ENCODE measurements around the gene SH3BP4. TPM values are rescaled to one million over a fixed set of nuclear protein-coding genes. Genes with fewer than 3 reads are reported as not detected.

SH3BP4 gene
- total RNA-seq, 1 donor from 2014 or later = 36.7 TPM

DNA sequence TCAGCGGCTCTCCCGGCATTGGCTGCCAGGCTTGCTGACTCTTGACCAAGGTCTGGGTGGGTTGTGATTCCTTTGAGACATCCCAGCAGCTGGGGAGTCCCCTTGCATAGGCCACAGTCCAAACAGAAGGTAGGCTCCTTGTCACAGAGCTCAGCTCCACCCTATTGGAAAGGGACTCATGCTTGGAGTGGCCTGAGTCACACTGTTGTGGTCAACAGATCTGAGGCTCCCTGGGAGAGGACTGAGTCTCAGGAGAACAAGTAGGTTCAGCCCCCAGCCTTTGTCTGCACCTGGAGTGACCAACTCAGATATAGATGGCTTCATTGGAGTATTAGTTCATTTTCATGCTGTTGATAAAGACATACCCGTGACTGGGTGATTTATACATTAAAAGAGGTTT is 32.1 kb upstream of the SH3BP4 start:
- TF ChIP-seq, protein P1, sequence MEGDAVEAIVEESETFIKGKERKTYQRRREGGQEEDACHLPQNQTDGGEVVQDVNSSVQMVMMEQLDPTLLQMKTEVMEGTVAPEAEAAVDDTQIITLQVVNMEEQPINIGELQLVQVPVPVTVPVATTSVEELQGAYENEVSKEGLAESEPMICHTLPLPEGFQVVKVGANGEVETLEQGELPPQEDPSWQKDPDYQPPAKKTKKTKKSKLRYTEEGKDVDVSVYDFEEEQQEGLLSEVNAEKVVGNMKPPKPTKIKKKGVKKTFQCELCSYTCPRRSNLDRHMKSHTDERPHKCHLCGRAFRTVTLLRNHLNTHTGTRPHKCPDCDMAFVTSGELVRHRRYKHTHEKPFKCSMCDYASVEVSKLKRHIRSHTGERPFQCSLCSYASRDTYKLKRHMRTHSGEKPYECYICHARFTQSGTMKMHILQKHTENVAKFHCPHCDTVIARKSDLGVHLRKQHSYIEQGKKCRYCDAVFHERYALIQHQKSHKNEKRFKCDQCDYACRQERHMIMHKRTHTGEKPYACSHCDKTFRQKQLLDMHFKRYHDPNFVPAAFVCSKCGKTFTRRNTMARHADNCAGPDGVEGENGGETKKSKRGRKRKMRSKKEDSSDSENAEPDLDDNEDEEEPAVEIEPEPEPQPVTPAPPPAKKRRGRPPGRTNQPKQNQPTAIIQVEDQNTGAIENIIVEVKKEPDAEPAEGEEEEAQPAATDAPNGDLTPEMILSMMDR (IDR thresholded peaks at IDR 0.05) = no peak
- Histone ChIP-seq H3K27ac (no peak overlapping the region), H3K9me3 (peaks cover 0 to under 1% of the 10 kb centered on the region in 2 donors), H3K36me3 (no peaks in the 10 kb centered on the region), H3K4me3 (no peak overlapping the region), H3K27me3 (no peaks in the 10 kb centered on the region), H3K4me1 (no peaks in the 10 kb centered on the region)
- DNase-seq (ENCODE audit: low spot score in 2 of 2) = no peak
- intact Hi-C loops (cut with DNase I) = no loop called here

DNA sequence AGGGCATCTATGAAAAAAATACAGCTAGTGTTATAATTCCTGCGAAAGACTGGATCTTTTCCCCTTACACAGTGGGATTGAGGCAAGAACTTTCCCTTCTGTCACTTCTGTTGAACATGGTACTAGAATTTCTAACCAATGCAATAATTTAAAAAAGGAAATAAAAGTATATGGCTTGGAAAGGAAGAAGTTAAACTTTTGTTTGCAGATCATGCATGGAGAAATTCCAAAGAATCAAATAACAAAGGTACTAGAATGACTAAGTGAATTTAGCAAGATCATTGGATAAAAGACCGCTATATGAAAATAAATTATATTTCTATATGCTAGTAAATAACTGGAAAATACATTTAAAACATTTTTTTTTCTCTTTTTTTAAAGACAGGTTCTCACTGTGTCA is 31.0 kb upstream of the SH3BP4 start:
- intact Hi-C loops (cut with DNase I) = no loop called here
- DNase-seq (ENCODE audit: low spot score in 2 of 2) = no peak
- H3K27ac ChIP-seq = no peak overlapping the region
- TF ChIP-seq, protein P1 (IDR thresholded peaks at IDR 0.05) = no peak
- no peaks in the 10 kb centered on the region for H3K27me3 ChIP-seq
- no peaks in the 10 kb centered on the region for H3K36me3 ChIP-seq
- H3K4me1 ChIP-seq = no peaks in the 10 kb centered on the region
- H3K4me3 ChIP-seq = no peak overlapping the region
- H3K9me3 ChIP-seq = peaks cover 0 to 5% of the 10 kb centered on the region in 2 donors

DNA sequence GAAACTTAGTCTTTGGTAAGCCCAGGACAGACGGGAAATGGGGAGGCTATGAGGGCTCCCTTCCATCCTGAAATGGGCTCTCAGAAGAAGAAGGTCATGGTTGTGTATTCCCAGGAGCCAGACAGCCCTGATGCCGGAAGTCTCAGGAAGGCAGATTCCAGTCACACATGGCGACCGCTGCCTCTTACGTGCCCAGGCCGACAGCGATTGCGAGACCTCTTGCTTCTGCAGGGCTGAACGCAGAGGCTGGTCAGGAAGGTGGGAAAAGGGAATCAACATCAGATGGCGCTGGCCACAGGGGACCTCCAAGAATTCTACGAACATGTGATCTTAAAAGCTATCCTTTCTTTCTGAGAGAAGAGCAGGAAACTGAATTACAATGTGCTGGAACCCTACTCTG is 22.8 kb upstream of the SH3BP4 start:
- Histone ChIP-seq H3K36me3 (no peaks in the 10 kb centered on the region), H3K4me3 (no peak overlapping the region), H3K27me3 (no peaks in the 10 kb centered on the region), H3K4me1 (no peaks in the 10 kb centered on the region), H3K9me3 (peaks cover 0 to 5% of the 10 kb centered on the region in 2 donors), H3K27ac (no peak overlapping the region)
- intact Hi-C loops (cut with DNase I) = no loop called here
- TF ChIP-seq, protein P1 (IDR thresholded peaks at IDR 0.05) = no peak
- DNase-seq (ENCODE audit: low spot score in 2 of 2) = no peak

DNA sequence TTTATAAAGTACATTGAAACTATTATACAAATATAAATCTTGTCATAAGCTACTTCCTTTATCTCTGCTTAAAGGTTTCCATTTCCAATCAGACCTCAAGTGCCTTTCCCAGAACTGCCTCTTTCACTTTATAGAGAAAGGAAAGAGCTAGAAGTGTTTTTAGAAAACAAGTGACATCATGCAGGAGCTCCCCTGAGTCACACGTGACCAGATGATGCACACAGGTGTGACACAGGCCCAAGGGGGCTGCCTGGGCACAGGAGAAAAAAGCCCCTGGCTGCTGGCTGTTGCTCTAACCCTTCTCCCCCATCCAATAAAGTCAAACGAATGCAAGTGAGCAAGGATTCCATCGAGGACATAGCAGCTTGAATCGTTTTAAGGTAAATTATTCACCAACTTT is 21.4 kb upstream of the SH3BP4 start:
- no peak overlapping the region for H3K4me3 ChIP-seq
- H3K27ac ChIP-seq = no peak overlapping the region
- H3K4me1 ChIP-seq = no peaks in the 10 kb centered on the region
- H3K9me3 ChIP-seq = no peaks in the 10 kb centered on the region
- H3K36me3 ChIP-seq = no peaks in the 10 kb centered on the region
- H3K27me3 ChIP-seq = no peaks in the 10 kb centered on the region
- DNase-seq (ENCODE audit: low spot score in 2 of 2) = no peak
- TF ChIP-seq, protein P1 (IDR thresholded peaks at IDR 0.05) = no peak
- intact Hi-C loops (cut with DNase I) = no loop called here

DNA sequence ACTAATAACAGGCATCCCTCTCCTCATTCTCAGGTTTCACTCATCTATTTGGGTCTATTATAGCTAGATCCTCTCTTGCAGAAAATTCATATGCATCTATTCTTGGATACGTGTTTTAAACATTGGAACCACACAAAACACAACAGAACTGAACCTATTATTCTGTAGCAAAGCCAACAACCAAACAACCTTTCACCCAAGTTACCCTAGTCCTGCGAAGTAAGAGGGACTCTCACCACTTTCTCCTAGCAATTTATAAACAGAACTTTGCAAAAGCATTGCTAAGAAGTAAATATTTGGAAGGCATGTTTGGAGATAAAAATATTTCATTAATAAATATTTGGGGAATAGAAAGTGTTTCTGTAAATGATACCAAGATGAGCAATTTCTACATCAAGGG is 20.4 kb upstream of the SH3BP4 start:
- H3K27me3 ChIP-seq = no peaks in the 10 kb centered on the region
- DNase-seq (ENCODE audit: low spot score in 2 of 2) = no peak
- no peaks in the 10 kb centered on the region for H3K9me3 ChIP-seq
- no peak overlapping the region for H3K27ac ChIP-seq
- intact Hi-C loops (cut with DNase I) = no loop called here
- H3K36me3 ChIP-seq = no peaks in the 10 kb centered on the region
- TF ChIP-seq, protein P1 (IDR thresholded peaks at IDR 0.05) = no peak
- H3K4me3 ChIP-seq = no peak overlapping the region
- H3K4me1 ChIP-seq = no peaks in the 10 kb centered on the region

DNA sequence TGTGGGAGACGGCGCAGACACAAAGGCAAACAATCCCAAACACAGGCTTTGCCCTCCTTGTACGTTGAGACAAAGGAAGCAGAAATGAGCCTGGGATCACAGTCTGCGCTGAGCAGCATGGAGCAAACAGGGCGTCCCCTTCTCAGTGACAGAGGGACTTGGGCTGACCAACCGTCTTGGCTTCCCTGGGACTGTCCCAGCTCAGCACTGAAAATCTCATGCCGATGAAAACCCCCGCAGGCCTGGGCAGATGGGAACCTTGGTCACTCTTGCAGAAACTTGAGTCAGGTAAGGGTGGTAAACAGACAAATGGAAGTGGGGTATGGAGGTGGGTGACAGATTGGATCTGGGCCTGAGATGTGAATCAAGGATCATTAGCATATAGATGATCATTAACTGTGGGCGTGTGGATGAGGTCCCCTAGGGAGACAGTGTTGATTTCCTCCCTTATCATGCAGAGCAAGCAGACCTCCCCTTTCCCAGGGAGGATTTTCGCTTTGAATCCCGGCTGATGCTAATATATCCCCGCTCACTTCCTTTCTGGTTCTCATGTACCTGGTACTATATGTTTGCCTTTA is 19.1 kb upstream of the SH3BP4 start:
- TF ChIP-seq, protein P1 (IDR thresholded peaks at IDR 0.05) = no peak
- no peak overlapping the region for H3K27ac ChIP-seq
- intact Hi-C loops (cut with DNase I) = no loop called here
- no peaks in the 10 kb centered on the region for H3K9me3 ChIP-seq
- H3K36me3 ChIP-seq = no peaks in the 10 kb centered on the region
- no peak for DNase-seq (ENCODE audit: low spot score in 2 of 2)
- H3K27me3 ChIP-seq = no peaks in the 10 kb centered on the region
- H3K4me1 ChIP-seq = no peaks in the 10 kb centered on the region
- no peak overlapping the region for H3K4me3 ChIP-seq
